HEK293T (cell line): ENCODE measurements around the gene SCLY.

Experiments used
- BHLHE40 ChIP-seq: fragments of 450-650 bp; IDR thresholded peaks from 2 replicates; pipeline ENCODE4 v1.6.1; 2016; ENCODE audit warnings: mild to moderate bottlenecking, moderate library complexity, borderline replicate concordance
- ELF4 ChIP-seq: fragments of 450-650 bp; IDR thresholded peaks from 2 replicates; pipeline ENCODE4 v1.6.1; 2017; ENCODE audit warnings: antibody characterized with exemption
- FOXM1 ChIP-seq: fragments of 450-650 bp; IDR thresholded peaks from 2 replicates; pipeline ENCODE4 v1.6.1; 2017; ENCODE audit warnings: mild to moderate bottlenecking, borderline replicate concordance
- PKNOX1 ChIP-seq: fragments of 450-650 bp; IDR thresholded peaks from 2 replicates; pipeline ENCODE4 v1.6.1; 2016
- SP1 ChIP-seq: fragments of 450-650 bp; IDR thresholded peaks from 2 replicates; pipeline ENCODE4 v1.6.1; 2017
- SUZ12 ChIP-seq: fragments of 450-650 bp; IDR thresholded peaks from 2 replicates; pipeline ENCODE4 v1.6.1; 2016; ENCODE audit warnings: mild to moderate bottlenecking
- ZNF384 ChIP-seq: fragments of 450-650 bp; IDR thresholded peaks from 2 replicates; pipeline ENCODE4 v1.6.1; 2016

- TF ChIP-seq ELF4 (no peak), SUZ12 (no peak), BHLHE40 (no peak), FOXM1 (no peak), ZNF384 (no peak), PKNOX1 (no peak), SP1 (no peak)
Measured at GRCh38 chr2:238083919-238084318, 23.1 kb downstream of the SCLY start.
